ENCODE results near the gene CCDC182.

Gene CCDC182

GRCh38 chr17:57778306-57778705, 33.2 kb upstream of the CCDC182 start:
- no peak overlapping the region for H3K9ac ChIP-seq (ENCODE audit: low read depth, low read length)
- H3K27ac ChIP-seq (ENCODE audit: low read length) = no peak overlapping the region
- no peak for ATAC-seq (ENCODE audit: insufficient read depth, low read depth)
- no peak overlapping the region for H3K4me2 ChIP-seq (ENCODE audit: insufficient read depth, low read length)
- H4K20me1 ChIP-seq (ENCODE audit: insufficient read depth, low read length) = no peaks in the 10 kb centered on the region
- peaks cover 26% of the 10 kb centered on the region for H3K4me1 ChIP-seq (ENCODE audit: insufficient read depth, low read length)
- H3K27me3 ChIP-seq (ENCODE audit: insufficient read depth, low read length, poor library complexity) = no peaks in the 10 kb centered on the region
- H2AFZ ChIP-seq (ENCODE audit: low read depth, low read length) = no peak overlapping the region
- no peaks in the 10 kb centered on the region for H3K36me3 ChIP-seq (ENCODE audit: insufficient read depth, low read length)
- H3K9me3 ChIP-seq (ENCODE audit: insufficient read depth, low read length, severe bottlenecking) = no peaks in the 10 kb centered on the region
- no peak for DNase-seq
- TF ChIP-seq EZH2 (IDR thresholded peaks at IDR 0.05; ENCODE audit: borderline replicate concordance, low read depth, low read length, severe bottlenecking) = no peak
- no peak for TF ChIP-seq CTCF (IDR thresholded peaks at IDR 0.05; ENCODE audit: borderline replicate concordance, extremely low read depth, low read length, poor library complexity, severe bottlenecking)
- no peak overlapping the region for H3K4me3 ChIP-seq (ENCODE audit: low read depth in 1 of 2, low read length in 2 of 2)
- H3K79me2 ChIP-seq (ENCODE audit: insufficient read depth, low read length) = no peaks in the 10 kb centered on the region

GRCh38 chr17:57776366-57776765, 31.3 kb upstream of the CCDC182 start:
- no peak overlapping the region for H3K27ac ChIP-seq (ENCODE audit: low read length)
- no peak overlapping the region for H3K4me2 ChIP-seq (ENCODE audit: insufficient read depth, low read length)
- no peaks in the 10 kb centered on the region for H3K9me3 ChIP-seq (ENCODE audit: insufficient read depth, low read length, severe bottlenecking)
- no peak for ATAC-seq (ENCODE audit: insufficient read depth, low read depth)
- no peaks in the 10 kb centered on the region for H3K79me2 ChIP-seq (ENCODE audit: insufficient read depth, low read length)
- TF ChIP-seq CTCF (IDR thresholded peaks at IDR 0.05; ENCODE audit: borderline replicate concordance, extremely low read depth, low read length, poor library complexity, severe bottlenecking) = no peak
- no peak for DNase-seq
- no peak overlapping the region for H3K4me3 ChIP-seq (ENCODE audit: low read depth in 1 of 2, low read length in 2 of 2)
- no peak overlapping the region for H3K9ac ChIP-seq (ENCODE audit: low read depth, low read length)
- no peak overlapping the region for H2AFZ ChIP-seq (ENCODE audit: low read depth, low read length)
- peaks cover 7% of the 10 kb centered on the region for H3K4me1 ChIP-seq (ENCODE audit: insufficient read depth, low read length)
- no peaks in the 10 kb centered on the region for H4K20me1 ChIP-seq (ENCODE audit: insufficient read depth, low read length)
- H3K36me3 ChIP-seq (ENCODE audit: insufficient read depth, low read length) = no peaks in the 10 kb centered on the region
- no peaks in the 10 kb centered on the region for H3K27me3 ChIP-seq (ENCODE audit: insufficient read depth, low read length, poor library complexity)

GRCh38 chr17:57774872-57775271, 29.8 kb upstream of the CCDC182 start:
- H2AFZ ChIP-seq (ENCODE audit: low read depth, low read length) = no peak overlapping the region
- no peaks in the 10 kb centered on the region for H3K79me2 ChIP-seq (ENCODE audit: insufficient read depth, low read length)
- DNase-seq = no peak
- H3K36me3 ChIP-seq (ENCODE audit: insufficient read depth, low read length) = no peaks in the 10 kb centered on the region
- H3K4me1 ChIP-seq (ENCODE audit: insufficient read depth, low read length) = no peaks in the 10 kb centered on the region
- TF ChIP-seq CTCF (IDR thresholded peaks at IDR 0.05; ENCODE audit: borderline replicate concordance, extremely low read depth, low read length, poor library complexity, severe bottlenecking) (no peak), EZH2 (IDR thresholded peaks at IDR 0.05; ENCODE audit: borderline replicate concordance, low read depth, low read length, severe bottlenecking) (no peak)
- H3K9me3 ChIP-seq (ENCODE audit: insufficient read depth, low read length, severe bottlenecking) = no peaks in the 10 kb centered on the region
- H3K27ac ChIP-seq (ENCODE audit: low read length) = no peak overlapping the region
- no peak for ATAC-seq (ENCODE audit: insufficient read depth, low read depth)
- no peak overlapping the region for H3K4me3 ChIP-seq (ENCODE audit: low read depth in 1 of 2, low read length in 2 of 2)
- H3K4me2 ChIP-seq (ENCODE audit: insufficient read depth, low read length) = no peak overlapping the region
- H4K20me1 ChIP-seq (ENCODE audit: insufficient read depth, low read length) = no peaks in the 10 kb centered on the region
- no peaks in the 10 kb centered on the region for H3K27me3 ChIP-seq (ENCODE audit: insufficient read depth, low read length, poor library complexity)
- H3K9ac ChIP-seq (ENCODE audit: low read depth, low read length) = no peak overlapping the region

GRCh38 chr17:57773557-57773956, 28.5 kb upstream of the CCDC182 start:
- no peaks in the 10 kb centered on the region for H3K79me2 ChIP-seq (ENCODE audit: insufficient read depth, low read length)
- H3K9me3 ChIP-seq (ENCODE audit: insufficient read depth, low read length, severe bottlenecking) = no peaks in the 10 kb centered on the region
- H3K4me3 ChIP-seq (ENCODE audit: low read depth in 1 of 2, low read length in 2 of 2) = no peak overlapping the region
- no peak overlapping the region for H3K27ac ChIP-seq (ENCODE audit: low read length)
- no peaks in the 10 kb centered on the region for H3K4me1 ChIP-seq (ENCODE audit: insufficient read depth, low read length)
- H3K9ac ChIP-seq (ENCODE audit: low read depth, low read length) = no peak overlapping the region
- ATAC-seq (ENCODE audit: insufficient read depth, low read depth) = no peak
- H4K20me1 ChIP-seq (ENCODE audit: insufficient read depth, low read length) = no peaks in the 10 kb centered on the region
- DNase-seq = no peak
- no peak overlapping the region for H3K4me2 ChIP-seq (ENCODE audit: insufficient read depth, low read length)
- H3K36me3 ChIP-seq (ENCODE audit: insufficient read depth, low read length) = no peaks in the 10 kb centered on the region
- no peaks in the 10 kb centered on the region for H3K27me3 ChIP-seq (ENCODE audit: insufficient read depth, low read length, poor library complexity)
- no peak overlapping the region for H2AFZ ChIP-seq (ENCODE audit: low read depth, low read length)
- TF ChIP-seq CTCF (IDR thresholded peaks at IDR 0.05; ENCODE audit: borderline replicate concordance, extremely low read depth, low read length, poor library complexity, severe bottlenecking) = no peak

Data from DND-41 (cell line).